DMS53 treated with DMSO at 0.1 percent for 48 hours (cell line): ENCODE data around the gene PHF21A.
A peak's percentile ranks its signal among the peaks of the same experiment; 100 is the strongest.

Experiments
- DNase-seq: peaks from one replicate; lab custom pipeline; 2025; ENCODE audit not compliant: unreplicated experiment; lab: John Stamatoyannopoulos, UW

Gene PHF21A

GRCh38 chr11:45887587-45887986 lies 233.7 kb downstream of the PHF21A start:
- DNase-seq, result no peak

DNA sequence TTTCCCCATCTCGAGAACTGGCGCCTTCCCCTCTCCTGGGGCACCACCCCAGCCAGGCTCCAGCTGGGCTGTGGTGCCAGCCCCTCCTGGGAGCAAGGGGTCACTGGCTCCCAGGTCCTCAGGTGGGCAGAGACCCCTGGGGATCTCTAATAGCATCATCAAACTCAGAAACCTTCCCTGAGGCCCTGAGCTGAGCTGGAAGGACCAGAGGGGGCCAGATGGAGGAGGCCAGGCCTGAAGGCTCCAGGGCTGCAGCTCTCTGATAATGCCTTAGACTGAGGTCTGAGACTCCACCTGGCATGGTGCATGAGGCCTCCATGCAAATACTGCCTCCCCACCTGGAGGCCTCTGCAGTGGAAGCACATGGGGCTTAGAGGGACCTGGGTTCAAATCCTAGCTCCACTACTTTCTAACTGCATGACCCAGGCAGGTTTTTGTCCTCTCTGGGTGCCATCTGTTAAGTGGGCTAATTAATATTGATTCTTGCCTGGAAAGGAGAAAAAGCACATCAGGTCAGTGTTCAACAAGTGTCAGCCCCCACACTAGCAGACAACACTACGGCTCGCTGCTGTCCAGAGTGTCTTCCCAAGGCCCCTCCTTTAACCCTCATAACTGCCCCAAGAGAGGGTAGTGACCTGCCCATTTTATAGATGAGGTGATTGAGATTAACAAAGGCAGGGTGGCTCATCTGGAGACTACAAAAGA lies 234.3 kb downstream of the PHF21A start:
- no peak for DNase-seq

GRCh38 chr11:45885921-45886721 lies 235.1 kb downstream of the PHF21A start:
- no peak for DNase-seq

DNA sequence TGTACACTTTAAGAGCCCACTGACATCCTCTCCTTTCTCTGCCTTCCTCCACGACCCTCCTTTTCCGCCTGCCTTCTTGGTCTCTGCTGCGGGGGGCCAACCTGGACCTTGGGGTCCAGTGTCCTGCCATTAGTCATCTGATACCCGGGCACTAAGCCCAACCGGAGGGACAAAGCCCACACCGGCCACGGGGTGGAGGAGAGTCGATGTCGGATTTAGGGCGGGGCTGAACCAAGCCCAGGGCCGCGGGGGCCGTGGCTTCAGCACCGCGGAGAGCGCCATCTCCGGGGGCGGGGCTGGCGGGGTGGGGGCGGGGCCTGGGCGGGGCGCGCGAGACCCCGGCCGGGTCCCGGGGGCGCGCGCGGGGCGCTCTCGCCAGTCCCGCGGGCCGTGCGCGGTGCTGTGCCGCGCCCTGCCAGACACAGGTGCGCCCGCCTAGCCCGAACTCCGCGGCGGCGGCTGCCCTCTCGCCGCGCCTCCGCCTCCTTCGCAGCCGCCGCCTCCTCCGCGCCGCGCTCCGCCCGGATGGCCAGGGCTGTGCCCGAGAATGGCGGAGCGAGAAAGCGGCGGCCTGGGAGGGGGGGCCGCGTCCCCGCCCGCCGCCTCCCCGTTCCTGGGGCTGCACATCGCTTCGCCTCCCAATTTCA lies 235.9 kb downstream of the PHF21A start, which contains the start of gene MAPK8IP1:
Gene MAPK8IP1, plus strand, starts transcription at position 378 of the 647 bp plus-strand sequence. Its CDS starts 170 bp downstream, at position 548.
- peak; percentile 37 for DNase-seq

DNA sequence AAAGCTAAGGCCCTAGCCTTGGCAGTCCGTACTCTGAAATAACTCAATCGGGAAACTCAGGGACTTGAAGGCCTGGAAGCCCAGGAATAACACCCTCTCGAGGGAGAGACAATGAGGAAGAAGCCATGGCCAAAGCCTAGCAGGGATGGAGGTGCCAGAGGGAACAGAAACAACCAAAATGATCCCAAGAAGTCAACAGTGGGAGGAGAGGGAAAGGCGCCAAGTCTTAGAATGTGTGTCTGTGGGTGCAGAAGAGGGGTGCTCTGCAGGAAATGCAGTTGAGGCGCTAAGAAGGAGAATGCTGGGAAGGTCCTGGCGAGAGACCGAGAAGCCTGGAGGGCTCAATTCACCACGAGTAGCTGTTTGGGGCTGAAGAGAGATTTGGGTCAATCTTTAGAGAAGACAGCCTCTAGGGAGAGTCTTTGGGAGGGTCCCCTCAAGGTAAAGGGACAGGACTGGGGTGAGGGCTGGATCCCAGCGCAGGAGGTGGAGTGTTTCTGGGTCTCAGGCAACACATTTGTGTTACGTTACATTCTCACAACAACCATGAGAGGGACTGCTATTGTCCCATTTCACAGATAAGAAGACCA lies 236.6 kb downstream of the PHF21A start:
- no peak for DNase-seq
